NT2/D1 (cell line): ENCODE results near the gene PHKB.

Experiments
- YY1 ChIP-seq: IDR thresholded peaks from 2 replicates; pipeline ENCODE4 v1.6.1; 2011; ENCODE audit not compliant: insufficient read length, insufficient read depth
- ZNF274 ChIP-seq: IDR thresholded peaks from 2 replicates; pipeline ENCODE4 v1.6.1; 2011; ENCODE audit warnings: mild to moderate bottlenecking, low read depth, low read length

GRCh38 chr16:47492036-47492427, 30.9 kb downstream of the PHKB start:
- TF ChIP-seq YY1: no peak
- no peak for TF ChIP-seq ZNF274
